GM12878 (cell line): ENCODE measurements around the gene PRRC1. TPM values are rescaled to one million over a fixed set of nuclear protein-coding genes. Genes with fewer than 3 reads are reported as not detected.

ENCODE experiments used
- ATAC-seq: fragments of 200-7000 bp; cut with Tn5 transposase; 3 replicates; pipeline ENCODE4 v1.9.1; 2020; ENCODE audit warnings: mild to moderate bottlenecking, moderate library complexity
- BruUV-seq: library from RNA; stranded (reverse); fragments of 400-500 nt; replicated peaks from 2 replicates; lab custom pipeline; 2021; lab: Mats Ljungman, UMichigan
- CTCF ChIA-PET: fragments of 300-600 bp; sonication (Branson Sonifier 250); formaldehyde crosslinking; extraction: SDS; loops from one replicate; lab custom pipeline; 2021; ENCODE audit warnings: inconsistent platforms; lab: Yijun Ruan, JAX
- POLR2A ChIA-PET: fragments of 350-600 bp; formaldehyde crosslinking; extraction: SDS; loops from one replicate; lab custom pipeline; 2021; ENCODE audit warnings: inconsistent platforms; lab: Charles Lee
- RAD21 ChIA-PET: fragments of 300-600 bp; sonication (Branson Sonifier 250); formaldehyde crosslinking; loops from one replicate; lab custom pipeline; 2023; ENCODE audit warnings: antibody characterized with exemption; ENCODE audit not compliant: unreplicated experiment; lab: Charles Lee
- SMC1A ChIA-PET: fragments of 300-600 bp; sonication (Branson Sonifier 250); formaldehyde crosslinking; loops from one replicate; lab custom pipeline; 2023; ENCODE audit not compliant: unreplicated experiment, uncharacterized antibody; lab: Charles Lee
- DNase-seq: peaks from one replicate; pipeline ENCODE4 v3.0.0-alpha.2; 2011; ENCODE audit warnings: low read depth, low spot score
- FAIRE-seq: peaks from 3 replicates; lab custom pipeline; 2011; peaks lifted over from hg19 to GRCh38; lab: Jason Lieb, UNC
- H2AFZ ChIP-seq: 2 replicates; pipeline ENCODE4 v1.6.0; 2011; ENCODE audit warnings: low read depth, low read length, control low read depth; ENCODE audit not compliant: control insufficient read depth
- H3K27ac ChIP-seq: 2 replicates; pipeline ENCODE4 v1.5.1; 2011; ENCODE audit warnings: control low read depth; ENCODE audit not compliant: control insufficient read depth, insufficient read depth
- H3K27me3 ChIP-seq, 2 experiments: replicated peaks in 1 of 2; 2 replicates each; pipeline versions ENCODE4 v1.6.0 to v1.6.1; 2011; ENCODE audit warnings: low read length in 1 of 2; ENCODE audit not compliant: control insufficient read depth in 2 of 2, insufficient read depth in 2 of 2
- H3K36me3 ChIP-seq, 2 experiments: 2 replicates each; pipeline ENCODE4 v1.5.1; 2011; ENCODE audit warnings: low read length in 1 of 2; ENCODE audit not compliant: control insufficient read depth in 2 of 2, insufficient read depth in 2 of 2
- H3K4me1 ChIP-seq: 2 replicates; pipeline ENCODE4 v1.6.1; 2011; ENCODE audit warnings: mild to moderate bottlenecking, low read length, moderate library complexity, mixed read lengths; ENCODE audit not compliant: control insufficient read depth, insufficient read depth
- H3K4me2 ChIP-seq: 2 replicates; pipeline ENCODE4 v1.6.0; 2011; ENCODE audit warnings: control low read depth; ENCODE audit not compliant: control insufficient read depth, insufficient read depth
- H3K4me3 ChIP-seq: fragments of 200-600 bp; sonication (generic); 2 replicates; pipeline ENCODE4 v1.5.1; 2016
- H3K79me2 ChIP-seq: 2 replicates; pipeline ENCODE4 v1.6.0; 2011; ENCODE audit warnings: low read length; ENCODE audit not compliant: control insufficient read depth, insufficient read depth
- H3K9ac ChIP-seq: 2 replicates; pipeline ENCODE4 v1.8.0; 2011; ENCODE audit warnings: low read length, control low read depth, mixed read lengths; ENCODE audit not compliant: control insufficient read depth, insufficient read depth
- H3K9me3 ChIP-seq: replicated peaks from 3 replicates; pipeline ENCODE4 v1.5.1; 2011; ENCODE audit warnings: mild to moderate bottlenecking, low read length; ENCODE audit not compliant: control insufficient read depth, insufficient read depth
- H4K20me1 ChIP-seq: 2 replicates; pipeline ENCODE4 v1.6.0; 2011; ENCODE audit not compliant: control insufficient read depth, insufficient read depth
- BHLHE40 ChIP-seq, 2 experiments: fragments of 450-650 bp in 1 of 2; IDR thresholded peaks; 2 replicates each; pipeline ENCODE4 v1.6.1; 2011 to 2017; ENCODE audit warnings: low read depth in 2 of 2, borderline replicate concordance in 1 of 2, improper control_type of control experiment in 1 of 2, low read length in 1 of 2, mild to moderate bottlenecking in 1 of 2
- DPF2 ChIP-seq: fragments of 450-650 bp; IDR thresholded peaks from 2 replicates; pipeline ENCODE4 v1.6.1; 2017; ENCODE audit warnings: mild to moderate bottlenecking
- EGR1 ChIP-seq, 2 experiments: IDR thresholded peaks; 1 replicate in 1 of 2; 2 replicates in 1 of 2; pipeline ENCODE4 v1.6.1; 2011 to 2012; ENCODE audit warnings: low read depth in 2 of 2, low read length in 2 of 2, borderline replicate concordance in 1 of 2, mild to moderate bottlenecking in 1 of 2, moderate library complexity in 1 of 2
- ESRRA ChIP-seq: IDR thresholded peaks from 2 replicates; pipeline ENCODE4 v1.6.1; 2012; ENCODE audit warnings: mild to moderate bottlenecking, low read length, improper control_type of control experiment
- FOXM1 ChIP-seq: IDR thresholded peaks from 2 replicates; pipeline ENCODE4 v1.6.1; 2012; ENCODE audit warnings: low read depth, mild to moderate bottlenecking, inconsistent platforms, low read length, moderate library complexity
- KAT2A ChIP-seq: conservative IDR thresholded peaks from 2 replicates; pipeline ENCODE4 v1.6.1; 2011; ENCODE audit warnings: low read depth, low read length; ENCODE audit not compliant: control insufficient read depth
- KDM1A ChIP-seq: fragments of 200-600 bp; sonication (generic); IDR thresholded peaks from 2 replicates; pipeline ENCODE4 v1.6.1; 2016; ENCODE audit warnings: borderline replicate concordance
- LARP7 ChIP-seq: fragments of 450-650 bp; IDR thresholded peaks from 2 replicates; pipeline ENCODE4 v1.6.1; 2017; ENCODE audit warnings: mild to moderate bottlenecking
- PML ChIP-seq: IDR thresholded peaks from 2 replicates; pipeline ENCODE4 v1.6.1; 2012; ENCODE audit warnings: low read length, inconsistent platforms
- SMC3 ChIP-seq: IDR thresholded peaks from 2 replicates; pipeline ENCODE4 v1.6.1; 2011; ENCODE audit warnings: low read length, improper control_type of control experiment, borderline replicate concordance
- SREBF1 ChIP-seq: IDR thresholded peaks from 2 replicates; pipeline ENCODE4 v1.6.1; 2012; ENCODE audit warnings: mild to moderate bottlenecking, low read length
- WGBS: methylation state at CpG from one replicate; pipeline ENCODE4 v1.1.6; 2016; ENCODE audit warnings: low lambda C conversion rate; ENCODE audit not compliant: insufficient replicate concordance, insufficient coverage; ENCODE audit errors: missing lambda C conversion rate; 5-methylcytosine and 5-hydroxymethylcytosine counted together
- in situ Hi-C: fragments of 300-500 bp; cut with MboI; formaldehyde crosslinking; loops from 9 replicates; pipeline ENCODE4 v1.14.3; 2018; ENCODE audit warnings: mixed read lengths
- intact Hi-C: fragments of 100-400 bp; cut with micrococcal nuclease; formaldehyde crosslinking; loops from one replicate; pipeline ENCODE4 v1.14.2; 2022; ENCODE audit not compliant: unreplicated experiment
- polyA plus RNA-seq, 11 experiments: library from polyadenylated mRNA; depleted of rRNA in 4 of 11; unstranded in 6 of 11; stranded (reverse) in 5 of 11; fragments of >200 nt; fragmentation: Nextera tagmentation in 4 of 11; fragmentation: Illumina TruSeq in 1 of 11; extraction: Ambion mirVana in 4 of 11; extraction: Trizol in 1 of 11; gene quantifications; 1 replicate in 1 of 11; 2 replicates in 10 of 11; pipeline versions ENCODE4 v1.2.1 to v1.2.3, GENCODE V29; 2011 to 2016; ENCODE audit warnings: inconsistent platforms in 2 of 11, missing spikeins in 2 of 11, low read depth in 1 of 11
- total RNA-seq, 4 experiments: library from RNA; depleted of rRNA in 3 of 4; stranded (reverse); fragments of >200 nt in 3 of 4; fragmentation: Illumina TruSeq in 1 of 4; extraction: Trizol in 1 of 4; gene quantifications; 2 replicates each; pipeline versions ENCODE4 v1.2.1 to v1.2.3, GENCODE V29; 2013 to 2021
- TF ChIP-seq, protein P1 (sequence below): IDR thresholded peaks from 2 replicates; pipeline ENCODE4 v1.6.1; 2012; ENCODE audit warnings: improper control_type of control experiment, low read depth, low read length; ENCODE audit not compliant: insufficient replicate concordance

The PRRC1 gene
- total and polyA plus RNA-seq, 10 of the 15 experiments (the other 5 are each of a cell fraction or from before 2014, with no cell fraction given): 19.0 to 54.5 (median 31.0) TPM

DNA sequence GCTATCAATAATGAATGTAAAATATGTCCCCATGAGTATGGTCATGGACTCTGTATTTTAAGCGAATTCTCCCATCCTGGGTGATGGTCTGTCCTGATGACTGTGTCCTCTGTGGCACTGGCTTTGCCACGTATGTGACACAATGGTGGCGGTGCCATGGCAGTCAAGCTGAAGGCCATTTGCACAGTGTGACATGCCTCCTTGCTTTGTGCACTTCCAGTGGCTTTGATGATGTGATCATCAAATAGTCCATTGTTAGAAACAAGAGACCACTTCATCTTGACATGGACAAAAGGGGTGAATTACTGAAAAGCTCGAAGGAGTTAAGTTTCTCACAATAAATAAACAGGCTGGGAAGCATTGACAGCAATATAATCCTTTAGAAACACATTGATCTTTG is 31.0 kb upstream of the PRRC1 start:
- WGBS: 39% methylated on average over 4 of the region's 4 CpGs
- Histone ChIP-seq H3K9ac (no peak overlapping the region), H3K4me3 (no peak overlapping the region), H3K36me3 (no peaks in the 10 kb centered on the region), H3K27me3 (no peaks in the 10 kb centered on the region), H4K20me1 (no peaks in the 10 kb centered on the region), H3K79me2 (no peaks in the 10 kb centered on the region), H3K4me2 (no peak overlapping the region), H2AFZ (no peak overlapping the region), H3K27ac (no peak overlapping the region), H3K9me3 (no peaks in the 10 kb centered on the region), H3K4me1 (no peaks in the 10 kb centered on the region)
- intact Hi-C loops: no loop called here
- in situ Hi-C loops: no loop called here
- ChIA-PET POLR2A (no interaction called here), CTCF (interaction anchor here (1.8 kb wide), 1 partner anchor 18 kb away, joined by 4 read pairs; no protein-coding TSS in a partner anchor), RAD21 (no interaction called here), SMC1A (no interaction called here)
- FAIRE-seq (no peak), ATAC-seq (no peak), DNase-seq (no peak)
- no TSS peak for BruUV-seq
- TF ChIP-seq BHLHE40 (IDR thresholded peaks at IDR 0.05; ENCODE audit: borderline replicate concordance in 1 of 2, low read depth in 2 of 2, low read length in 1 of 2) (no peak), SREBF1 (no peak), KDM1A (no peak), LARP7 (no peak), KAT2A (no peak), SMC3 (no peak), FOXM1 (no peak), ESRRA (no peak), DPF2 (no peak), PML (no peak), EGR1 (IDR thresholded peaks at IDR 0.05; ENCODE audit: borderline replicate concordance in 1 of 2, low read depth in 2 of 2, low read length in 2 of 2) (no peak)
- TF ChIP-seq, protein P1, sequence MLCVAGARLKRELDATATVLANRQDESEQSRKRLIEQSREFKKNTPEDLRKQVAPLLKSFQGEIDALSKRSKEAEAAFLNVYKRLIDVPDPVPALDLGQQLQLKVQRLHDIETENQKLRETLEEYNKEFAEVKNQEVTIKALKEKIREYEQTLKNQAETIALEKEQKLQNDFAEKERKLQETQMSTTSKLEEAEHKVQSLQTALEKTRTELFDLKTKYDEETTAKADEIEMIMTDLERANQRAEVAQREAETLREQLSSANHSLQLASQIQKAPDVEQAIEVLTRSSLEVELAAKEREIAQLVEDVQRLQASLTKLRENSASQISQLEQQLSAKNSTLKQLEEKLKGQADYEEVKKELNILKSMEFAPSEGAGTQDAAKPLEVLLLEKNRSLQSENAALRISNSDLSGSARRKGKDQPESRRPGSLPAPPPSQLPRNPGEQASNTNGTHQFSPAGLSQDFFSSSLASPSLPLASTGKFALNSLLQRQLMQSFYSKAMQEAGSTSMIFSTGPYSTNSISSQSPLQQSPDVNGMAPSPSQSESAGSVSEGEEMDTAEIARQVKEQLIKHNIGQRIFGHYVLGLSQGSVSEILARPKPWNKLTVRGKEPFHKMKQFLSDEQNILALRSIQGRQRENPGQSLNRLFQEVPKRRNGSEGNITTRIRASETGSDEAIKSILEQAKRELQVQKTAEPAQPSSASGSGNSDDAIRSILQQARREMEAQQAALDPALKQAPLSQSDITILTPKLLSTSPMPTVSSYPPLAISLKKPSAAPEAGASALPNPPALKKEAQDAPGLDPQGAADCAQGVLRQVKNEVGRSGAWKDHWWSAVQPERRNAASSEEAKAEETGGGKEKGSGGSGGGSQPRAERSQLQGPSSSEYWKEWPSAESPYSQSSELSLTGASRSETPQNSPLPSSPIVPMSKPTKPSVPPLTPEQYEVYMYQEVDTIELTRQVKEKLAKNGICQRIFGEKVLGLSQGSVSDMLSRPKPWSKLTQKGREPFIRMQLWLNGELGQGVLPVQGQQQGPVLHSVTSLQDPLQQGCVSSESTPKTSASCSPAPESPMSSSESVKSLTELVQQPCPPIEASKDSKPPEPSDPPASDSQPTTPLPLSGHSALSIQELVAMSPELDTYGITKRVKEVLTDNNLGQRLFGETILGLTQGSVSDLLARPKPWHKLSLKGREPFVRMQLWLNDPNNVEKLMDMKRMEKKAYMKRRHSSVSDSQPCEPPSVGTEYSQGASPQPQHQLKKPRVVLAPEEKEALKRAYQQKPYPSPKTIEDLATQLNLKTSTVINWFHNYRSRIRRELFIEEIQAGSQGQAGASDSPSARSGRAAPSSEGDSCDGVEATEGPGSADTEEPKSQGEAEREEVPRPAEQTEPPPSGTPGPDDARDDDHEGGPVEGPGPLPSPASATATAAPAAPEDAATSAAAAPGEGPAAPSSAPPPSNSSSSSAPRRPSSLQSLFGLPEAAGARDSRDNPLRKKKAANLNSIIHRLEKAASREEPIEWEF: no peak
